MCF 10A (cell line): Measurements from ENCODE around the gene DRAP1. TPM values are rescaled to one million over a fixed set of nuclear protein-coding genes. Genes with fewer than 3 reads are reported as not detected.

Source experiments
- BruUV-seq: library from RNA; stranded (reverse); fragments of 400-500 nt; replicated peaks from 2 replicates; lab custom pipeline; 2021; lab: Mats Ljungman, UMichigan
- CTCF ChIA-PET: fragments of 300-600 bp; sonication (Branson Sonifier 250); formaldehyde crosslinking; extraction: SDS; loops from one replicate; lab custom pipeline; 2021; ENCODE audit warnings: antibody characterized with exemption, inconsistent platforms; lab: Yijun Ruan, JAX
- POLR2A ChIA-PET: fragments of 300-600, 350-650 bp; sonication (Branson Sonifier 250); formaldehyde crosslinking; extraction: SDS; loops from one replicate; lab custom pipeline; 2020; ENCODE audit warnings: antibody characterized with exemption, inconsistent platforms; lab: Yijun Ruan, JAX
- DNase-seq: peaks from one replicate; pipeline ENCODE4 v3.0.0-alpha.2; 2018; ENCODE audit not compliant: unreplicated experiment
- H3K27ac Mint-ChIP-seq: one replicate; pipeline ENCODE4 v1.8.0; 2022; ENCODE audit warnings: mild to moderate bottlenecking, low read depth, mixed read lengths; ENCODE audit not compliant: unreplicated experiment
- H3K27me3 Mint-ChIP-seq: one replicate; pipeline ENCODE4 v1.8.0; 2022; ENCODE audit warnings: mixed read lengths; ENCODE audit not compliant: insufficient read depth, unreplicated experiment
- H3K36me3 Mint-ChIP-seq: one replicate; pipeline ENCODE4 v1.8.0; 2022; ENCODE audit warnings: mild to moderate bottlenecking, moderate library complexity, mixed read lengths; ENCODE audit not compliant: insufficient read depth, unreplicated experiment
- H3K4me1 Mint-ChIP-seq: one replicate; pipeline ENCODE4 v1.8.0; 2022; ENCODE audit warnings: mixed read lengths; ENCODE audit not compliant: insufficient read depth, unreplicated experiment
- H3K4me3 Mint-ChIP-seq: one replicate; pipeline ENCODE4 v1.8.0; 2022; ENCODE audit warnings: mild to moderate bottlenecking, moderate library complexity, mixed read lengths; ENCODE audit not compliant: unreplicated experiment
- H3K9me3 Mint-ChIP-seq: one replicate; pipeline ENCODE4 v1.8.0; 2022; ENCODE audit warnings: mixed read lengths; ENCODE audit not compliant: unreplicated experiment
- CTCF ChIP-seq: fragments of 200-600 bp; IDR thresholded peaks from one replicate; pipeline ENCODE4 v1.8.0; 2022; ENCODE audit warnings: antibody characterized with exemption, mild to moderate bottlenecking; ENCODE audit not compliant: unreplicated experiment
- intact Hi-C: fragments of 100-400 bp; cut with micrococcal nuclease; formaldehyde crosslinking; loops from 2 replicates; pipeline ENCODE4 v1.14.1; 2022
- total RNA-seq: library from RNA; stranded (reverse); gene quantifications from 2 replicates; pipeline ENCODE4 v1.2.3, GENCODE V29; 2022

DRAP1 gene
- total RNA-seq, 1 experiment from 2014 or later: 167 TPM

- Mint-ChIP-seq H3K9me3 (no peaks in the 10 kb centered on the region), H3K4me3 (peak overlapping the region; percentile 90), H3K36me3 (peaks cover 75% of the 10 kb centered on the region), H3K4me1 (peaks cover 54% of the 10 kb centered on the region), H3K27ac (peak overlapping the region; percentile 71), H3K27me3 (no peaks in the 10 kb centered on the region)
- intact Hi-C loops: no loop called here
- POLR2A ChIA-PET: interaction anchor here (1.1 to 9.9 kb wide), 6 partner anchors 6 to 188 kb away, joined by 3 to 222 read pairs (median 56); partner anchors contain the start of genes CFL1, FOSL1 and MUS81
- no TSS peak for BruUV-seq
- no peak for TF ChIP-seq CTCF
- DNase-seq: no peak
- CTCF ChIA-PET: interaction anchor here (0.6 to 1.6 kb wide), 5 partner anchors 9 to 96 kb away, joined by 3 to 5 read pairs (median 4); no protein-coding TSS in a partner anchor
Measured at GRCh38 chr11:65892661-65893317, 26.4 kb upstream of the DRAP1 start.

- H3K9me3 Mint-ChIP-seq: no peaks in the 10 kb centered on the region
- no peak for DNase-seq
- H3K36me3 Mint-ChIP-seq: peaks cover 69% of the 10 kb centered on the region
- no TSS peak for BruUV-seq
- ChIA-PET CTCF (interaction anchor here (0.6 to 1.6 kb wide), 5 partner anchors 9 to 243 kb away, joined by 3 to 6 read pairs (median 4); no protein-coding TSS in a partner anchor), POLR2A (interaction anchor here (0.6 to 3.6 kb wide), 5 partner anchors 18 to 176 kb away, joined by 3 to 14 read pairs (median 3); no protein-coding TSS in a partner anchor)
- H3K27me3 Mint-ChIP-seq: no peaks in the 10 kb centered on the region
- TF ChIP-seq CTCF: no peak
- peaks cover 48% of the 10 kb centered on the region for H3K4me1 Mint-ChIP-seq
- H3K27ac Mint-ChIP-seq: peak overlapping the region; percentile 23
- H3K4me3 Mint-ChIP-seq: no peak overlapping the region
- intact Hi-C loops: no loop called here
Measured at GRCh38 chr11:65894034-65894591, 25.1 kb upstream of the DRAP1 start.

GRCh38 chr11:65895482-65895981, 23.7 kb upstream of the DRAP1 start:
- peak overlapping the region; percentile 89 for H3K27ac Mint-ChIP-seq
- no peak overlapping the region for H3K4me3 Mint-ChIP-seq
- BruUV-seq: no TSS peak
- H3K27me3 Mint-ChIP-seq: no peaks in the 10 kb centered on the region
- intact Hi-C loops: no loop called here
- H3K4me1 Mint-ChIP-seq: peaks cover 35% of the 10 kb centered on the region
- no peaks in the 10 kb centered on the region for H3K9me3 Mint-ChIP-seq
- no peak for TF ChIP-seq CTCF
- CTCF ChIA-PET: interaction anchor here (1.0 to 4.3 kb wide), 4 partner anchors 10 to 127 kb away, joined by 3 to 55 read pairs (median 3); no protein-coding TSS in a partner anchor
- peaks cover 63% of the 10 kb centered on the region for H3K36me3 Mint-ChIP-seq
- POLR2A ChIA-PET: interaction anchor here (0.9 to 3.6 kb wide), 5 partner anchors 21 to 37 kb away, joined by 3 to 14 read pairs (median 3); no protein-coding TSS in a partner anchor
- DNase-seq: no peak
